Activated CD4-positive, alpha-beta T cell treated with anti-CD3 and anti-CD28 coated beads, Interleukin-2, amount 10 ng/mL, durations not matched to agents 24 days and 14 days (primary cell): ENCODE measurements around the gene CLEC3A. TPM values are rescaled to one million over a fixed set of nuclear protein-coding genes. Genes with fewer than 3 reads are reported as not detected.
"Not testable (repeated sequence)": the region's sequence is repeated elsewhere in the genome, so short reads cannot be mapped to it uniquely, and the experiment has no call there.

ENCODE experiments used
- DNase-seq: peaks from one replicate; pipeline ENCODE4 v3.0.0; 2022
- H3K27ac Mint-ChIP-seq: one replicate; pipeline ENCODE4 v1.8.0; 2022; ENCODE audit warnings: mild to moderate bottlenecking, mixed read lengths
- H3K27me3 Mint-ChIP-seq: one replicate; pipeline ENCODE4 v1.8.0; 2022; ENCODE audit warnings: mixed read lengths
- H3K36me3 Mint-ChIP-seq: one replicate; pipeline ENCODE4 v1.8.0; 2022; ENCODE audit warnings: low read depth, mild to moderate bottlenecking, mixed read lengths
- H3K4me1 Mint-ChIP-seq: one replicate; pipeline ENCODE4 v1.8.0; 2021; ENCODE audit warnings: mixed read lengths
- H3K4me3 Mint-ChIP-seq: one replicate; pipeline ENCODE4 v1.8.0; 2022; ENCODE audit warnings: mild to moderate bottlenecking, moderate library complexity, mixed read lengths
- H3K9me3 Mint-ChIP-seq: one replicate; pipeline ENCODE4 v1.8.0; 2021; ENCODE audit warnings: mixed read lengths
- intact Hi-C: fragments of 100-400 bp; cut with micrococcal nuclease; formaldehyde crosslinking; loops from one replicate; pipeline ENCODE4 v1.15.1; 2023
- total RNA-seq: library from RNA; stranded (reverse); gene quantifications from 2 replicates; pipeline ENCODE4 v1.2.3, GENCODE V29; 2022

Gene CLEC3A
- total RNA-seq, 1 donor from 2014 or later: not detected

DNA sequence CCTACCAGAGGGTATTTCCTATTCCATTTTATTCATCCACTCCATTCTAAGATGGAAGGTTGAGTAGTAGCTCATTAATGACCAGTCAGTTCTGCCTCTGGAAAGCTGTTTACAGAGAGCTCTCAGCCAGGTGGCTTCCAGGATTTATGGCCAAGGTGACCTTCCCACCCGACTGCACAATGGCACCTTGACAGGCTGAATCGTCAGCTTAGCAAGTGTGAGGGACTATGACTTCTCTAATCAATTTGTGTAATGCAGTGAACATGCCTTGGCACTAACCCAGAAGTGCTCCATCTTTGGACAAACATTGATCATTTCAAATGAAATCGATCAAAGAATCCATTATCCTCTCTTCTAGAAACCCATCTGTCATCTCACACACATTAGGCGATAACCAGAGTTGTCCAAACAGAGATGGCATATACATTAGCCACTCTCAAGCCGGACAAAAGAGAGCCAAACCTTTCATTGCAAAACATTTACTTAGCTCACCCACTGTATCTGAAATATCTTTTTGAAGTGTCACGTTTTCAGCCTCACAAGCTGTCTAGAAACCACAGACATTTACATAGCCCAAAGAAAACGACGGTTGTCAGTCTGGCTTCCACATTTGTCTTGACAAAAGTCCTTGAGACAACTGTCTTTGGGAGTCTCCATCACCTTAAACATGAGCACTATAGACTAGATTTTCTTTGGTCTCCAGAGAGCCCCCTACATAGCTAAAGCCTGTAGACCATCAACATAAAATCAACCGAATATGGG lies 35.6 kb downstream of the CLEC3A start:
- H3K27ac Mint-ChIP-seq: no peak overlapping the region
- peaks cover 1% of the 10 kb centered on the region for H3K27me3 Mint-ChIP-seq
- no peak for DNase-seq
- no peaks in the 10 kb centered on the region for H3K4me1 Mint-ChIP-seq
- no peak overlapping the region for H3K4me3 Mint-ChIP-seq
- H3K9me3 Mint-ChIP-seq: no peaks in the 10 kb centered on the region
- intact Hi-C loops: no loop called here
- no peaks in the 10 kb centered on the region for H3K36me3 Mint-ChIP-seq

DNA sequence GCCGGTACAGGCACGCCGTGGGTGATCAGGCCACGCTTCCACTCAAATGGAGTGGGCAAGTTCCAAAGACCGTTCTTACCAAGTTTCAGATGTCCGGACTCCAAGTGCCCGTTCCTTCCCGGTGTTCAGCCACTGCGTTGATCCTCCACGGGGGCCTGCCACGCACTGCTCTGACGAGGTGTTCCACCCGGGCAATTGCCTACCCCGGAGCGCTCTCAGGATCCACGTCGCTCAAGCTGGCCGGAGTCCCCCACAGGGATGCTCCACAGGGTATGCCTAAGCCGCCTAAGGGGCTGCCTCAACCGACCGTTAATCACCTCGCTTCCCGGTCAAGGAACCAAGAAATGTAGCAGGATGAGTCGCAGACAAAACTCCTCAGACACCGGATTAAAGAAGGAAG lies 37.5 kb downstream of the CLEC3A start:
- H3K36me3 Mint-ChIP-seq, H3K4me1 Mint-ChIP-seq, H3K27ac Mint-ChIP-seq, intact Hi-C loops, H3K9me3 Mint-ChIP-seq, H3K4me3 Mint-ChIP-seq, DNase-seq, H3K27me3 Mint-ChIP-seq: not testable (repeated sequence)

DNA sequence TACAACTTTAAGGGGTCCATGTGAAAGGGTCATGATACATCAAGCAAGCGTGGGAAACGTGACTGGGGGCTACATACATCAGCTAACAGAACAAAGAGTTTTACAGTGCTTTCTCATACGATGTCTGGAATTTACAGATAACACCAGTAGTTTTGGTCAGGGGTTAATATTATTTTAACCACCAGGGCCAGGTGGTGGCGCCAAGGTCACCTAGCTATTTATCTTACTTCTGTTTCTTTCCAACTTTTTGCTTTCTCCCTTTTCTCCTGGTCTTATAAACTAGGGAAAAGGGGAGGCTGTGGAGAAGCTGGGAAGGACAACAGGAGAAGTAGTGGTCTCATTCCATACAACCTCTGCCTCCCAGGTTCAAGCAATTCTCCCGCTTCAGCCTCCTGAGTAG lies 37.9 kb downstream of the CLEC3A start:
- Mint-ChIP-seq H3K9me3 (no peaks in the 10 kb centered on the region), H3K27me3 (peaks cover 1% of the 10 kb centered on the region), H3K4me1 (no peaks in the 10 kb centered on the region), H3K27ac (no peak overlapping the region), H3K4me3 (no peak overlapping the region), H3K36me3 (no peaks in the 10 kb centered on the region)
- intact Hi-C loops: no loop called here
- DNase-seq: no peak

DNA sequence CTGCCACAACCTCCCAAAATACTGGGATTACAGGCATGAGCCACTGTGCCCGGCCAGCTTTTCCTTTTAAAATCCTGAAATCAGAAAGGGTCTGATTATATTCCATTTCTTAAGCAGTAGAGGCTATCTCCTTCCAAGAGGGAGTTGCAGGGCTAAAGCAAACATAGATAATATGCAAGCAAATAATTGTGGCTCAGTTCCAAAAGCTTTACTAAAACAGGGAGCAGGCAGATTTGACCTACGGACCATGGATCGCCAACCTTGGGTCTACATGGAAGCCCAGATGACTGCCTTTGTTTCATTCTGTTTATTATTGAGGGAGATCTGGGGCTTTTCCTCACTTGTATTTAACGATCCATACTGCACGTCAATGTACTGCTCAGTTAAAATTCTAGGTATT lies 38.5 kb downstream of the CLEC3A start:
- Mint-ChIP-seq H3K4me1 (no peaks in the 10 kb centered on the region), H3K36me3 (no peaks in the 10 kb centered on the region), H3K27ac (no peak overlapping the region), H3K27me3 (peaks cover 1% of the 10 kb centered on the region), H3K9me3 (no peaks in the 10 kb centered on the region), H3K4me3 (no peak overlapping the region)
- DNase-seq: no peak
- intact Hi-C loops: no loop called here

DNA sequence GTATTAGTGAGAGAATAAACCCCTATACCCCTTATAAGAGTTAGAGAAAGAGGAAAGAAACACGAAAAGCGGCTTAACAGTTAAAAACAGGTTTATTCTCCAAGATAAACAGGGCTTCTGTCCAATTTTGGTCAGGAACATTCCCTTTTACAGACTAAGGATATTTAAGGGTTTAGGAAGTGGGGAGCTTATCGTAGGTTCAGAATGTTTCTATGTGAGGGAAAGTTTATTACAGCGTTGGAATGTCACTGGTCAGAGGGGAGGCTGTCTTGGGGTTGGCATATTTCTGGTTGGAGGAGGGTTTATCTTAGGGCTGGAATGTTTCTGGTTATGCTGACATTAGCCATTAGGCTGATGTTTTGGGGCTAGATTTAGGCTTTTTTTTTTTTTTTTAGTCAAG lies 43.0 kb downstream of the CLEC3A start:
- H3K27ac Mint-ChIP-seq: no peak overlapping the region
- no peaks in the 10 kb centered on the region for H3K9me3 Mint-ChIP-seq
- H3K4me3 Mint-ChIP-seq: no peak overlapping the region
- no peaks in the 10 kb centered on the region for H3K4me1 Mint-ChIP-seq
- no peaks in the 10 kb centered on the region for H3K36me3 Mint-ChIP-seq
- intact Hi-C loops: no loop called here
- no peak for DNase-seq
- no peaks in the 10 kb centered on the region for H3K27me3 Mint-ChIP-seq

DNA sequence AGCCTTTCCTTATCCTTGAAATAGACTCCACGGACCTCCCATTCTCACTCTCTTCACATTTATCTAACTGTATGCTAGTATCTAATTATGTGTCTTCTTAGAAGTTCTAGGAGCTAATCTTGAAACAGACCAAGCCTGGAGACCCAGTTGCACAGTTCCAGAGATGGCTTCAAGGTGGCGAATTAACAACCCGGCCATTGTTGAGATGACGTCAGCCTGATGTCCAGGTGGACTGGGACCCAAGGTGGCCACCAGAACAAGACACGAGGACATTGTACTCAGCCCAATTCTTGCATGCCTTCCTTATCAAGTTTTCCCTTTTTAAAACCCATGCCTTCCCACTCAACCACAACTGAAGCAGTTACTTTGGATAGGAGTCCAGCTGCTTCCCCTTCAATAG lies 47.6 kb downstream of the CLEC3A start:
- Mint-ChIP-seq H3K4me1 (no peaks in the 10 kb centered on the region), H3K4me3 (no peak overlapping the region), H3K27me3 (peaks cover 10% of the 10 kb centered on the region), H3K27ac (no peak overlapping the region), H3K36me3 (no peaks in the 10 kb centered on the region), H3K9me3 (no peaks in the 10 kb centered on the region)
- intact Hi-C loops: no loop called here
- DNase-seq: no peak

DNA sequence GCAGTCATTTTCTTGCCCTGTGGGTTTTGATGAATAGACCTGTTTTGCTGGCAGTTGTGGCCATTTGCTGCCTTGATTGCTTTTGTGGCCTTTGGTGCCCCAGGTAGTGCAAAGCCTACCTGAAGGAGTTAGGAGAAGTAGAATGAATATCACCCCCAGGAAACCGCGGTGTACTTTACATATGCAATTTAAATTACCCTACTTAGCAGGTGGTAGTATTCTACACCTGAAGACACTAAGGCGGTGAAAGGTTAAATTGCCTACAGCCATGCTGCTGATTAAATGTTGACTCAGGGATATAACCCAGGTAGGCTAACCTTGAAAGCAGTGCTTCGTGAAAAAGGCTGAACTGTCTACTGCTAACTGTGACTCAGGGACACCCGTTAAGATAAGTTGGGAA lies 49.9 kb downstream of the CLEC3A start:
- intact Hi-C loops: no loop called here
- no peak for DNase-seq
- H3K36me3 Mint-ChIP-seq: no peaks in the 10 kb centered on the region

DNA sequence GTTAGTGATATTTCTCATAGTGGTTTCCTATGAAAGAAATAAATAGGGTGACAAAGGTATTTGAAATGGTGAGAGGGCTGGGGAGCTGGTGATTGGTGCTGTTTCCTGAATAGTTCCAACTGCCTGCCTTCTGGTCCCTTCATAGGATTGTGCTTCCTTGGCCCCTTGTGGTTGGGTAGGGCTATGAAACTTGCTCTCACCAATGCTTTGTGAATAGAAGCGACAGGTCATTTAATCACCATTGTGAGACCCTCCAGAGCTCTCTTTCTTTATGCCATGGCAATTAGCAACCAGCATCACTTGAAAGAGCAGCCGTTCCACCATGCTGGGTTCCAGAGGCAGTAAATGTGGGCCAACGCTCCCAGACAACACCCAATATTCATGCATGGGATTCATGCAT lies 53.5 kb downstream of the CLEC3A start:
- H3K27ac Mint-ChIP-seq: no peak overlapping the region
- no peaks in the 10 kb centered on the region for H3K9me3 Mint-ChIP-seq
- H3K4me1 Mint-ChIP-seq: no peaks in the 10 kb centered on the region
- no peak for DNase-seq
- H3K4me3 Mint-ChIP-seq: no peak overlapping the region
- H3K27me3 Mint-ChIP-seq: peaks cover 12% of the 10 kb centered on the region
- intact Hi-C loops: no loop called here
- H3K36me3 Mint-ChIP-seq: no peaks in the 10 kb centered on the region

More for the DNA sequence above, 49.9 kb downstream of the CLEC3A start:
- peaks cover 10% of the 10 kb centered on the region for H3K27me3 Mint-ChIP-seq
- no peaks in the 10 kb centered on the region for H3K9me3 Mint-ChIP-seq
- no peak overlapping the region for H3K27ac Mint-ChIP-seq
- no peak overlapping the region for H3K4me3 Mint-ChIP-seq
- no peaks in the 10 kb centered on the region for H3K4me1 Mint-ChIP-seq

DNA sequence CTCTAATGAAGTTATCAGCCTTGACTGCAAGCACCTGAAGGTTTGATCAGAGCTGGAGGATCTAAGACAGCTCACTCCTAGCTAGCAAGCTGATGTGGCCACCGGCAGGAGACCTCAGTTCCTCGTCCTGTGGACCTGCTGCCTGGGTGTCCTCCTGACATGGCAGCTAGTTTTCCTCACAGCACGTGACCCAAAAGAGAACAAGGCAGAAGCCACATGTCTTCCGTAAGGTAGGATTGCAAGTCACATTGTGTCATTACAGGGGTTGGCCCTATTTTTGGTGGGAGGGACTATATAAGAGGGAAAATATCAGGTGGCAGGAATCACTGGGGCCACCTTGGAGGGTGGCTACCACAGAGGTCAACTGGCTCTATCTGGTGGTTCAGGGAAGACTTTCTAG lies 59.0 kb downstream of the CLEC3A start:
- Mint-ChIP-seq H3K36me3 (no peaks in the 10 kb centered on the region), H3K4me1 (no peaks in the 10 kb centered on the region), H3K27ac (no peak overlapping the region), H3K9me3 (no peaks in the 10 kb centered on the region), H3K27me3 (peaks cover 10% of the 10 kb centered on the region), H3K4me3 (no peak overlapping the region)
- DNase-seq: no peak
- intact Hi-C loops: no loop called here

Other genes starting within 250 kb of the CLEC3A start
- gene VAT1L, start 234.0 kb upstream of the CLEC3A start, total RNA-seq: not detected in 2 replicates
- gene WWOX, start 77.1 kb downstream of the CLEC3A start, total RNA-seq: 15.0 and 16.1 TPM in 2 replicates